Ectodermal cell (in vitro differentiated cells): ENCODE results near the gene VAMP8.
"Not testable (repeated sequence)": the region's sequence is repeated elsewhere in the genome, so short reads cannot be mapped to it uniquely, and the experiment has no call there.

Source experiments
- H3K27ac ChIP-seq: 2 replicates; pipeline ENCODE4 v1.7.0; 2013; ENCODE audit warnings: mild to moderate bottlenecking, low read depth, low read length; ENCODE audit not compliant: insufficient read depth, poor library complexity, severe bottlenecking
- H3K27me3 ChIP-seq: 2 replicates; pipeline ENCODE4 v1.7.0; 2013; ENCODE audit warnings: mild to moderate bottlenecking, low read length; ENCODE audit not compliant: insufficient read depth, control insufficient read depth, poor library complexity, severe bottlenecking
- H3K36me3 ChIP-seq: one replicate; pipeline ENCODE4 v1.7.0; 2013; ENCODE audit warnings: low read length; ENCODE audit not compliant: control insufficient read depth, insufficient read depth
- H3K4me1 ChIP-seq: one replicate; pipeline ENCODE4 v1.7.0; 2013; ENCODE audit warnings: low read length; ENCODE audit not compliant: control insufficient read depth, insufficient read depth
- H3K4me3 ChIP-seq: 2 replicates; pipeline ENCODE4 v1.7.0; 2013; ENCODE audit warnings: low read depth, low read length, control low read depth; ENCODE audit not compliant: insufficient read depth
- H3K9me3 ChIP-seq: 2 replicates; pipeline ENCODE4 v1.7.0; 2013; ENCODE audit warnings: mild to moderate bottlenecking, low read length, moderate library complexity; ENCODE audit not compliant: control insufficient read depth
- WGBS, 2 experiments: methylation state at CpG; one replicate each; pipeline ENCODE4 v1.1.7; 2013; ENCODE audit warnings: missing lambda C conversion rate in 2 of 2; 5-methylcytosine and 5-hydroxymethylcytosine counted together

The VAMP8 gene

DNA sequence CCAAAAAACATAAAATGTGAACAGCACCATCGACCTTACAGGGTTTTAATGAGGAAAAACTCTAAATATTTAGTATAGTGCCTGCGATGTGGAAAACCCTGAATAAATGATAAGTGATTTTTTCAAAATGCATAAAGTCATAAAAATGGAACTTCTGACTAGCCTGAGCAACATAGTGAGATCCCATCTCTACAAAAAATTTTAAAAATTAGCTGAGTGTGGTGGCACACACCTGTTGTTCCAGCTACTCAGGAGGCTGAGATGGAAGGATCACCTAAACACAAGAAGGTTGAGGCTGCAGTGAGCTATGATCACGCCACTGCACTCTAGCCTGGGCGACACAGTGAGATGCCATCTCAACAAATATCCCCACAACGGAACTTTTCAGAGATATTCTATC, 20.3 kb upstream of the VAMP8 start:
- no peaks in the 10 kb centered on the region for H3K9me3 ChIP-seq
- no peaks in the 10 kb centered on the region for H3K27me3 ChIP-seq
- WGBS, 2 experiments: 93 to 98% methylated on average over 5 of the region's 5 CpGs
- peaks cover 13% of the 10 kb centered on the region for H3K36me3 ChIP-seq
- no peak overlapping the region for H3K27ac ChIP-seq
- H3K4me3 ChIP-seq: no peak overlapping the region
- H3K4me1 ChIP-seq: peaks cover 5% of the 10 kb centered on the region

DNA sequence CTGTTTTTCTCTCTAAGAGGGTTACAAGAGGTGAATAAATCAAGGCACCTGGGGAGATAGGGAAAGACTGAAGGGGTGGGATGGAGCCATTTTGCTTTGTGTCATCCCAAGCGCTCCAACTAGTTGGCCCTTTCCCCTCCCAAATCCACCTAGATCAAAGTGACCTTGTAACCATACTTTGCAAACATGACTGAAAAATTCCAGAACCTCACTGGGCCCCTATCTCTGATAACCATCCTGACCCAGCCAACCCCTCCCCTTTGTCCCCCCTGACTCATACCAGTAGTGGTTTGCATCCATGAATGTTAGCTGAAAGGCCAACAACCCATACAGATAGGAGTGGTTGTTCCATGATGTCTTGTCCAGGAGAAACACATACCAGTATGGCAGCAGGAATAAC, 19.2 kb upstream of the VAMP8 start:
- Histone ChIP-seq H3K27ac (no peak overlapping the region), H3K36me3 (peaks cover 8% of the 10 kb centered on the region), H3K9me3 (no peaks in the 10 kb centered on the region), H3K27me3 (no peaks in the 10 kb centered on the region), H3K4me3 (no peak overlapping the region), H3K4me1 (peaks cover 5% of the 10 kb centered on the region)
- WGBS, 2 experiments: 89 to 98% methylated on average over 1 of the region's 1 CpG

DNA sequence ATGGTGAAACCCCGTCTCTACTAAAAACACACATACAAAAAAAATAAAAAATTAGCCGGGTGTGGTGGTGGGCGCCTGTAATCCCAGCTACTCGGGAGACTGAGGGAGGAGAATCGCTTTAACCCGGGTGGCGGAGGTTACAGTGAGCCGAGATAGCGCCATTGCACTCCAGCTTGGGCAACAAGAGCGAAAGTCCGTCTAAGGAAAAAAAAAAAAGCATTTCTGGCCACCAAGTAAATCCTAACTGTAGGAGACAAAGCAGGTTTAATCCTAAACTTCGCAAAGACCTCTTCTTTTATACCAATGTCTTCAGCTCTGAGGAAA, 17.0 kb upstream of the VAMP8 start:
- peak overlapping the region; percentile 87 for H3K4me3 ChIP-seq
- 89 to 90% methylated on average over 12 of the region's 12 CpGs for WGBS, 2 experiments
- H3K27me3 ChIP-seq, H3K9me3 ChIP-seq, H3K4me1 ChIP-seq, H3K36me3 ChIP-seq, H3K27ac ChIP-seq: not testable (repeated sequence)

DNA sequence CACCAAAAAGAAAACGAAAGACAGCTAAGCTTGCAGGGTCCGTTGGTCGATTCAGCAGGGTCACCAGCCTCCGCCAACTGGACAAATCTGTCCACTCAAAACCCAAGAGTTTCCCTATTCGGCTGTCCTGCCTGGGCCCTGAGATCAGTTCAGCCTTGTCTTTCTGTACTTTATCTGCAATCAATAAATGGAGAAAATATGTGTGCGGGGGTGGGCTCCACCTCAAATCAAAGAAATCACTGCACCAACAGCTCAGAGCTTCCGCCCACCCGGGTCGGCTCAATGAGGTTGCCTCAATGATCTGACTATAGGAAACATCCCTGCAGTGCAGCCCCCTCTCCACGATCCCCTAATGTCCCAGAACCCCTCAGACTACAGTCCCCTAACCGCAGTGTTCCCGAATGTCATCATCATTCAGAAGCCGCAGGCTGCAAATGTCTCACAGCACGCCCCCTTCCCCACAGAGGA, 16.5 kb upstream of the VAMP8 start:
- Histone ChIP-seq H3K27me3 (no peaks in the 10 kb centered on the region), H3K27ac (no peak overlapping the region), H3K4me1 (peaks cover 5% of the 10 kb centered on the region), H3K36me3 (peaks cover 4% of the 10 kb centered on the region), H3K4me3 (peak overlapping the region; percentile 87), H3K9me3 (no peaks in the 10 kb centered on the region)
- WGBS, 2 experiments: 13 to 14% methylated on average over 14 of the region's 14 CpGs

DNA sequence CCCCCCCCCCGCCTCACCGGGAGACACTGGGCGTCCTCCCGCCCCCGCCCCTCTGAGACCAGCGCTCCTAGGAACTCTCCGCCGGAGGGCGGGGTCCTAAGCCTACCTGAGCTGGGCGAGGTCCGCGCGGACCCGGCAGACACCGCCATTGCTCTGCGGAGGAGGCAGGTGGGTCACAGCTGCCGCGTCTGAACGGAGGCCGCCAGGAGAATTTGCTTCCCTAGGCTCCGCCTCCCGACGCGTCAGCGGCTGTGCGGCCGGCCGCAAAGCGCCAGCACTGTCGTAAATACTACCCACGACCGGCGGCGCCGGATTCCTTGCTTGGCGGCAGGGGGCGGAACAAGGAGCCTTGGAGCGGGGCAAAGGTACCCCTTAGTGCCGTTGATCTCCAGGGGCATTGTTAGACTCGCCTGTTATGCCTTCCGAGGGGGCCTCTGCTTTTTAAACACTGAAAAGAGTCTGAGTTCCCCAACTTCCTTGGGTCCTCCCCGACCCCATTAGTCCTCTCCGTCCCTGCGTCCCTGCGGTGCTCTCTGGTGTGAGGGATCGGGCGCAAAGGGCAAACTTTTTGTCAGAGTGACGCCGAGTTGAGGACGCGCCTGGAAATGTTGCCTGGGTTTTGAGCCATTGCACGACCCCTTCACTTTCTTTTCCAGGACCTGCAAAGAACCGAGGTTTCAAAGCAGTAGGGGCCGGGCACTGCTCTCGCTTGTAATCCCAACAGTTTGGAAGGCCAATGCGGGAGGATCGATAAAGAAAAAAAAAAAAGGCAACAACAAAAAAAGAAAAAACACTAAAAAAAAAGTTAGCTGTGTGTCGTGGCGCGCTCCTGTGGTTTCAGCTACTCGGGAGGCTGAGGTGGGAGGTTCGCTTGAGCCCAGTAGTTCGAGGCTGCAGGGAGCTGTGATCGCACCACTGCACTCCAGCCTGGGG, 15.8 kb upstream of the VAMP8 start, which contains the start of gene GGCX:
Gene GGCX, minus strand, starts transcription at position 214 of the 933 bp plus-strand sequence. Its CDS starts 65 bp downstream, at position 149.
- H3K4me3 ChIP-seq: peak within 1 kb of the TSS; percentile 87
- WGBS, 2 experiments: 9 to 10% methylated on average over 64 of the region's 64 CpGs
- H3K27ac ChIP-seq: peak within 1 kb of the TSS; percentile 89
- no peaks in the 10 kb centered on the region for H3K36me3 ChIP-seq
- H3K9me3 ChIP-seq: no peaks in the 10 kb centered on the region
- H3K4me1 ChIP-seq: peaks cover 5% of the 10 kb centered on the region
- H3K27me3 ChIP-seq: no peaks in the 10 kb centered on the region

DNA sequence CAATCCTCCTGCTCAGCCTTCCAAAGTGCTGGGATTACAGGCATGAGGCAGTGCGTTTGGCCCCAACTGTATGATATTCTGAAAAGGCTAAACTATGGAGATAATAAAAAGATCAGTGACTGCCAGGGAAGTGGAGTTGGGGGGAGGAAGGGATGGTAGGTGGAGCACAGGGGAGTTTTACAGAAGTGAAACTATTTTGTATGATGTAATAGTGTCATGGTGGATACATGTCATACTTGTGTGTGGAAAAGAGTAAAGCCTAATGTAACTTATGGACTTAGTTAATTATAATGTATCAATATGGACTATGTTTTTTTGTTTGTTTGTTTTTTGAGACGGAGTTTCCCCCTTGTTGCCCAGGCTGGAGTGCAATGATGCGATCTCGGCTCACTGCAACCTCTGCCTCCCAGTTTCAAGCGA, 13.2 kb upstream of the VAMP8 start:
- Histone ChIP-seq H3K27ac (no peak overlapping the region), H3K27me3 (peaks cover 15% of the 10 kb centered on the region), H3K4me1 (peaks cover 5% of the 10 kb centered on the region), H3K4me3 (no peak overlapping the region), H3K9me3 (no peaks in the 10 kb centered on the region), H3K36me3 (no peaks in the 10 kb centered on the region)
- WGBS, 2 experiments: 89 to 93% methylated on average over 5 of the region's 5 CpGs

DNA sequence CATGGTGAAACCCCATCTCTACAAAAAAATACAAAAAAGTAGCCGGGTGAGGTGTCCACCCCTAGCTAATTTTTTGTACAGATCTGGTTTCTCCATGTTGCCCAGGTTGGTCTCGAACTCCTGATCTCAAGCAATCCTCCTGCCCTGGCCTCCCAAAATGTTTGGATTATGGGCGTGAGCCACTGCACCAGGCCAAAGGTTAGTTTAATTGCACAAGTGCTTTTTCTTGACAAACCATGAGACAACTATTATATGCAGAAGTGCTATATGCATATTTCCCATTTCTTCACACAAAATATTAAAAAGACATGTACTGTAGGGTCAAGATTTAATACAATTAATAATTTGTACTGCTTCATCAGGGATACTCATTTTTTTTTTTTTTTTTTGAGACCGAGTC, 11.1 kb upstream of the VAMP8 start:
- WGBS, 2 experiments: 85 to 95% methylated on average over 4 of the region's 4 CpGs
- H3K36me3 ChIP-seq: no peaks in the 10 kb centered on the region
- no peak overlapping the region for H3K4me3 ChIP-seq
- H3K4me1 ChIP-seq: no peaks in the 10 kb centered on the region
- no peak overlapping the region for H3K27ac ChIP-seq
- no peaks in the 10 kb centered on the region for H3K9me3 ChIP-seq
- peaks cover 36% of the 10 kb centered on the region for H3K27me3 ChIP-seq

DNA sequence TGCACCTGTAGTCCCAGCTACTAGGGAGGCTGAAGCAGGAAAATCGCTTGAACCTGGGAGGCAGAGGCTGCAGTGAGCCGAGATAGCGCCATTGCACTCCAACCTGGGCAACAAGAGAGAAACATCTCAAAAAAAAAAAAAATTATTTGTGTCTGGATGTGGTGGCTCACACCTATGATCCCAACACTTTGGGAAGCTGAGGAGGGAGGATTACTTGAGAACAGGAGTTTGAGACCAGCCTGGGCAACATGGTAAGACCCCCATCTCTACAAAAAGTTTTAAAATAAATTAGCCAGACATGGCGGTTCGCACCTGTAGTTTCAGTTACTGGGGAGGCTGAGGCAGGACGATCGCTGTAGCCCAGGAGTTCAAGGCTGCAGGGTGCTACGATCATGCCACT, 1.6 kb upstream of the VAMP8 start:
- Histone ChIP-seq H3K36me3 (no peaks in the 10 kb centered on the region), H3K4me3 (no peak overlapping the region), H3K27me3 (peaks cover 25% of the 10 kb centered on the region), H3K4me1 (peaks cover 27% of the 10 kb centered on the region), H3K9me3 (no peaks in the 10 kb centered on the region), H3K27ac (no peak overlapping the region)
- 91 to 92% methylated on average over 8 of the region's 8 CpGs for WGBS, 2 experiments

DNA sequence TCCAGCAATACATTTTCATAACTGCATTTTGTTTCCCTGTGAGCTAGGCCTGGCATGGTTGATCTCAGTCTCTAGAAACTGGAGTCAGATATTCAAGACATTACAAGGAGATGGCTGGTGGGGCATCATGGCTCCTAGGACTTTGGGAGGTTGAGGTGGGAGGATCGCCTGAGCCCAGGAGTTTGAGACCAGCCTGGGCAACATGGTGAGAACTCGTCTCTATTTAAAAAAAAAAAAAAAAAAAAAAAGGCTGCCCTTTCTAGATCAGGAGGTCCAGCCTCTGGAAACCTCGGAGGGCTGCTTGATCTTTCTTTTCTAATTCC, 362 bp upstream of the VAMP8 start:
- Histone ChIP-seq H3K27ac (no peak overlapping the region), H3K9me3 (no peaks in the 10 kb centered on the region), H3K27me3 (peaks cover 12% of the 10 kb centered on the region), H3K4me3 (no peak overlapping the region), H3K36me3 (no peaks in the 10 kb centered on the region), H3K4me1 (peaks cover 27% of the 10 kb centered on the region)
- WGBS, 2 experiments: 61 to 70% methylated on average over 3 of the region's 3 CpGs

DNA sequence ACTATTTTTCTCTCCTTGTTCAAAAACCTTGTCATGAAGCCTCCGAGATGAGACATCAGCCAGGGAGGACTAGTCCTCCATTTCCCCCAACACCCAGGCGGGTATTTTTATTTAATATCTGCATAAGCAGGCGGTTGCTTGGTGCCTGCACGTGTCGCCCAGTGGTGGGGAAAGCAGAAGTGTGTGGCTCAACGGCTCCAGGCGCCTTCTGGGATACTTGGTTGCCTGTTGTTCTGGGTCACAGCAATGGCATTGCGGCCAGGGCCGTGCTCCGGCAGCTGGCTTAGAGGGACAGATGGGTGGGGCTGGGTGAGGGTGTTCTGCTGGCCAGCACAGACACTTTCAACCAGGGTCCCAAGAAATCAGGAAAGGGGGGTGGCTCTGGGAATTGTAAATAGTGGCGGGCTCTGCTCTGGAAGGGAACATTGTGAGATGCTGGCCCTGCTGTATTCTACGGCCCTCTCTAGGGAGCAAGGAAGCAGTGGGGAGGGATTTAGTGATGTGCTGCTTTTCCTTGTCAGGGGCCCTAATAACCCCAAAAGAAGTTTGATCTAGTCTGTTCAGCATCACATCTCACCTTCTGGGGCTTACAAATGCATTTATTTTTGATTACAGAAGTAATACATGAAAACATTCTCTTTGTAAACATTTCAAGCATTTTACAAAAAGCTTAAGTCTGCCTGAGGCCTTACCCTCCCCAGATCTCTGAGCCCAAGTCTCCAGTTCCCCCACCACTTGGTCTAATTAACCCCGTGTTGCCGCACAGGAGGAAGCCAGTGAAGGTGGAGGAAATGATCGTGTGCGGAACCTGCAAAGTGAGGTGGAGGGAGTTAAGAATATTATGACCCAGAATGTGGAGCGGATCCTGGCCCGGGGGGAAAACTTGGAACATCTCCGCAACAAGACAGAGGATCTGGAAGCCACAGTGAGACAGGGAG, 1.1 kb downstream of the VAMP8 start:
- Histone ChIP-seq H3K4me1 (peaks cover 27% of the 10 kb centered on the region), H3K9me3 (no peaks in the 10 kb centered on the region), H3K27ac (peak overlapping the region; percentile 39), H3K36me3 (no peaks in the 10 kb centered on the region), H3K27me3 (peaks cover 15% of the 10 kb centered on the region), H3K4me3 (no peak overlapping the region)
- WGBS, 2 experiments: 64 to 65% methylated on average over 19 of the region's 19 CpGs
